K562 (cell line): ENCODE results near the gene ZNF747. TPM values are rescaled to one million over a fixed set of nuclear protein-coding genes. Genes with fewer than 3 reads are reported as not detected.

Source experiments
- ATAC-seq: fragments of 200-7000 bp; cut with Tn5 transposase; 3 replicates; pipeline ENCODE4 v1.9.1; 2020; ENCODE audit warnings: moderate library complexity
- BruUV-seq: library from RNA; stranded (reverse); fragments of 400-500 nt; replicated peaks from 2 replicates; lab custom pipeline; 2021; lab: Mats Ljungman, UMichigan
- CTCF ChIA-PET: fragments of 300-600 bp; formaldehyde crosslinking; extraction: SDS; loops from one replicate; lab custom pipeline; 2021; ENCODE audit warnings: low intra/inter-chr PET ratio; lab: Yijun Ruan, JAX
- POLR2A ChIA-PET: fragments of 300-600, 350-650 bp; sonication (Branson Sonifier 250); formaldehyde crosslinking; extraction: SDS; loops from one replicate; lab custom pipeline; 2021; ENCODE audit warnings: antibody characterized with exemption, inconsistent platforms; lab: Yijun Ruan, JAX
- DNase-seq, 4 experiments: peaks; one replicate each; pipeline versions ENCODE4 v3.0.0 to v3.0.0-alpha.2; 2011 to 2018; ENCODE audit warnings: low spot score in 3 of 4, mixed read lengths in 3 of 4; ENCODE audit errors: extremely low read depth in 1 of 4
- FAIRE-seq: peaks from 2 replicates; lab custom pipeline; 2011; peaks lifted over from hg19 to GRCh38; lab: Jason Lieb, UNC
- H2AFZ ChIP-seq: 2 replicates; pipeline ENCODE4 v1.6.0; 2011; ENCODE audit warnings: low read depth, low read length, control low read depth, inconsistent platforms
- H3K27ac ChIP-seq: fragments of 200-600 bp; 3 replicates; pipeline ENCODE4 v1.8.0; 2011; ENCODE audit warnings: low read depth, mild to moderate bottlenecking, control low read depth, inconsistent platforms, low read length, moderate library complexity, mixed read lengths; ENCODE audit errors: extremely low read depth
- H3K27me3 ChIP-seq, 2 experiments: fragments of 300-600 bp in 1 of 2; 2 replicates in 1 of 2; 3 replicates in 1 of 2; pipeline versions ENCODE4 v1.6.0 to v1.8.0; 2011; ENCODE audit warnings: inconsistent platforms in 2 of 2, low read length in 2 of 2, mild to moderate bottlenecking in 1 of 2, mixed read lengths in 1 of 2, moderate library complexity in 1 of 2; ENCODE audit not compliant: control insufficient read depth in 2 of 2, insufficient read depth in 2 of 2
- H3K36me3 ChIP-seq: fragments of 300-600 bp; 3 replicates; pipeline ENCODE4 v1.8.0; 2011; ENCODE audit warnings: mild to moderate bottlenecking, low read length, inconsistent platforms; ENCODE audit not compliant: control insufficient read depth, insufficient read depth
- H3K4me1 ChIP-seq, 2 experiments: fragments of 200-600 bp in 1 of 2; replicated peaks in 1 of 2; 2 replicates in 1 of 2; 3 replicates in 1 of 2; pipeline versions ENCODE4 v1.5.1 to v1.8.0; 2011; ENCODE audit warnings: inconsistent platforms in 2 of 2, low read length in 2 of 2, mild to moderate bottlenecking in 1 of 2, mixed read lengths in 1 of 2, moderate library complexity in 1 of 2; ENCODE audit not compliant: control insufficient read depth in 2 of 2, insufficient read depth in 2 of 2
- H3K4me2 ChIP-seq: 2 replicates; pipeline ENCODE4 v1.6.1; 2011; ENCODE audit warnings: low read length, control low read depth, inconsistent platforms, mixed read lengths; ENCODE audit not compliant: insufficient read depth
- H3K4me3 ChIP-seq: fragments of 200-600 bp; sonication (generic), shearing (Covaris generic); 2 replicates; pipeline ENCODE4 v1.5.1; 2016; ENCODE audit warnings: control low read depth, inconsistent platforms
- H3K79me2 ChIP-seq: fragments of 200-600 bp; 3 replicates; pipeline ENCODE4 v1.8.0; 2011; ENCODE audit warnings: low read length, inconsistent platforms; ENCODE audit not compliant: control insufficient read depth, insufficient read depth
- H3K9ac ChIP-seq, 2 experiments: 2 replicates each; pipeline versions ENCODE4 v1.6.0 to v1.6.1; 2011; ENCODE audit warnings: low read depth in 2 of 2, low read length in 2 of 2, control low read depth in 1 of 2, inconsistent platforms in 1 of 2, mild to moderate bottlenecking in 1 of 2, mixed read lengths in 1 of 2; ENCODE audit not compliant: insufficient read depth in 1 of 2
- H3K9me1 ChIP-seq: one replicate; pipeline ENCODE4 v1.6.0; 2011; ENCODE audit warnings: inconsistent platforms, mild to moderate bottlenecking, low read length, moderate library complexity; ENCODE audit not compliant: control insufficient read depth, insufficient read depth
- H3K9me3 ChIP-seq: replicated peaks from 2 replicates; pipeline ENCODE4 v1.5.1; 2011; ENCODE audit warnings: low read depth, low read length, inconsistent platforms; ENCODE audit not compliant: control insufficient read depth, insufficient read depth
- H4K20me1 ChIP-seq: replicated peaks from 2 replicates; pipeline ENCODE4 v1.6.1; 2011; ENCODE audit warnings: low read length, inconsistent platforms, mixed read lengths; ENCODE audit not compliant: control insufficient read depth, insufficient read depth
- GATA2 ChIP-seq: sonication (generic); formaldehyde crosslinking; IDR thresholded peaks from 2 replicates; pipeline ENCODE4 v1.4.0; 2020; ENCODE audit warnings: mild to moderate bottlenecking, missing genetic modification reagents
- HDAC8 ChIP-seq: fragments of 450-650 bp; IDR thresholded peaks from 2 replicates; pipeline ENCODE4 v1.6.1; 2016; ENCODE audit warnings: mild to moderate bottlenecking, missing genetic modification characterization, moderate library complexity, missing compliant biosample characterization
- PKNOX1 ChIP-seq: fragments of 450-650 bp; IDR thresholded peaks from 2 replicates; pipeline ENCODE4 v1.6.1; 2016
- POLR2B ChIP-seq: fragments of 450-650 bp; IDR thresholded peaks from 2 replicates; pipeline ENCODE4 v1.6.1; 2018; ENCODE audit warnings: low read depth; ENCODE audit not compliant: partially characterized antibody
- PTTG1 ChIP-seq: fragments of 450-650 bp; IDR thresholded peaks from 2 replicates; pipeline ENCODE4 v1.6.1; 2016; ENCODE audit warnings: low read depth, mild to moderate bottlenecking, missing genetic modification characterization, missing compliant biosample characterization
- WGBS: fragments of 100-300 bp; shearing (Covaris generic); methylation state at CpG from one replicate; pipeline ENCODE4 v1.1.6; 2016; ENCODE audit warnings: low coverage, mixed read lengths; ENCODE audit not compliant: insufficient coverage; ENCODE audit errors: missing lambda C conversion rate; 5-methylcytosine and 5-hydroxymethylcytosine counted together
- in situ Hi-C: fragments of 300-500 bp; cut with MboI; formaldehyde crosslinking; loops from 4 replicates; pipeline ENCODE4 v1.15.0; 2018; ENCODE audit warnings: inconsistent platforms, mixed read lengths
- intact Hi-C: fragments of 100-400 bp; cut with micrococcal nuclease; formaldehyde crosslinking; loops from 2 replicates; pipeline ENCODE4 v1.14.2; 2022
- polyA plus RNA-seq, 8 experiments: library from polyadenylated mRNA; depleted of rRNA in 4 of 8; stranded (reverse) in 5 of 8; unstranded in 3 of 8; fragments of >200 nt; fragmentation: Nextera tagmentation in 2 of 8; fragmentation: Illumina TruSeq in 1 of 8; extraction: Ambion mirVana in 2 of 8; extraction: Trizol in 1 of 8; gene quantifications; 2 replicates each; pipeline versions ENCODE4 v1.2.1 to v1.2.3, GENCODE V29; 2011 to 2014; ENCODE audit warnings: inconsistent platforms in 1 of 8, missing spikeins in 1 of 8
- total RNA-seq, 7 experiments: library from RNA; depleted of rRNA in 6 of 7; stranded (reverse); fragments of >200 nt in 6 of 7; fragmentation: Illumina TruSeq in 2 of 7; extraction: Trizol in 2 of 7; gene quantifications; 2 replicates each; pipeline versions ENCODE4 v1.2.1 to v1.2.3, GENCODE V29; 2011 to 2021; ENCODE audit warnings: low replicate concordance in 1 of 7

Gene ZNF747
- total and polyA plus RNA-seq, 9 of the 15 experiments (the other 6 are each of a cell fraction or from before 2014, with no cell fraction given) = 0.14 to 3.3 (median 1.5) TPM

GRCh38 chr16:30552956-30553355 is 18.3 kb upstream of the ZNF747 start:
- no peak for FAIRE-seq
- CTCF ChIA-PET = no interaction called here

GRCh38 chr16:30551781-30552180 is 17.1 kb upstream of the ZNF747 start:
- H3K27ac ChIP-seq = no peak overlapping the region
- no TSS peak for BruUV-seq
- no peak overlapping the region for H2AFZ ChIP-seq
- ATAC-seq = no peak
- no peak for DNase-seq
- peaks cover 28% of the 10 kb centered on the region; the same call in 2 of the 3 replicates for H3K36me3 ChIP-seq
- H3K9me1 ChIP-seq = no peaks in the 10 kb centered on the region
- in situ Hi-C loops = no loop called here
- peaks cover 26 to 38% of the 10 kb centered on the region in 2 experiments; a peak in 4 of 5 replicates for H3K4me1 ChIP-seq
- CTCF ChIA-PET = no interaction called here
- H4K20me1 ChIP-seq = peaks cover 5% of the 10 kb centered on the region; the same call in 1 of the 2 replicates
- FAIRE-seq = no peak
- no peaks in the 10 kb centered on the region for H3K27me3 ChIP-seq
- TF ChIP-seq PTTG1 (no peak), GATA2 (0 out of 2 replicates have a peak, but pooled peaks have one; percentile 37), PKNOX1 (peak; percentile 33; the same call in 1 of the 2 replicates)
- no peak overlapping the region for H3K4me3 ChIP-seq
- no peak overlapping the region for H3K4me2 ChIP-seq
- POLR2A ChIA-PET = interaction anchor here (1.0 to 2.6 kb wide), 7 partner anchors 10 to 60 kb away, joined by 3 to 9 read pairs (median 5); partner anchors contain the start of gene ZNF747
- no peak overlapping the region for H3K9ac ChIP-seq
- intact Hi-C loops = no loop called here
- WGBS = 68% methylated on average over 3 of the region's 3 CpGs
- no peaks in the 10 kb centered on the region; the same call in 1 of the 2 replicates for H3K9me3 ChIP-seq
- H3K79me2 ChIP-seq = peaks cover 18% of the 10 kb centered on the region

More at GRCh38 chr16:30552956-30553355, 18.3 kb upstream of the ZNF747 start:
- 70% methylated on average over 4 of the region's 4 CpGs for WGBS
- ATAC-seq (no peak; the same call in 2 of the 3 replicates), DNase-seq (no peak)
- Histone ChIP-seq H3K79me2 (peaks cover 29% of the 10 kb centered on the region), H3K9me3 (no peaks in the 10 kb centered on the region; the same call in 1 of the 2 replicates), H3K27me3 (no peaks in the 10 kb centered on the region), H3K4me2 (peak overlapping the region; percentile 12; the same call in 1 of the 2 replicates), H3K36me3 (peaks cover 28% of the 10 kb centered on the region; the same call in 2 of the 3 replicates), H4K20me1 (peaks cover 5% of the 10 kb centered on the region; the same call in 1 of the 2 replicates), H2AFZ (no peak overlapping the region), H3K27ac (peak overlapping the region; percentile 25; the same call in 2 of the 3 replicates), H3K4me3 (no peak overlapping the region), H3K9ac (peak overlapping the region in 1 of 2 experiments; percentile 68; a peak in 1 of 4 replicates), H3K9me1 (no peaks in the 10 kb centered on the region), H3K4me1 (peaks cover 30 to 50% of the 10 kb centered on the region in 2 experiments; a peak in 4 of 5 replicates)
- POLR2A ChIA-PET = interaction anchor here (0.7 to 2.6 kb wide), 8 partner anchors 11 to 745 kb away, joined by 3 to 9 read pairs (median 4); partner anchors contain the start of genes ZNF688 and ZNF747
- BruUV-seq = no TSS peak
- TF ChIP-seq HDAC8 (tag) (no peak), POLR2B (peak; percentile 33)
- intact Hi-C loops = no loop called here
- in situ Hi-C loops = no loop called here
